HEK293T (cell line): Measurements from ENCODE around the gene MT1E.

Source experiments
- ARNT ChIP-seq: fragments of 450-650 bp; IDR thresholded peaks from 2 replicates; pipeline ENCODE4 v1.6.1; 2017; ENCODE audit warnings: mild to moderate bottlenecking
- BHLHE40 ChIP-seq: fragments of 450-650 bp; IDR thresholded peaks from 2 replicates; pipeline ENCODE4 v1.6.1; 2016; ENCODE audit warnings: mild to moderate bottlenecking, moderate library complexity, borderline replicate concordance
- FOXM1 ChIP-seq: fragments of 450-650 bp; IDR thresholded peaks from 2 replicates; pipeline ENCODE4 v1.6.1; 2017; ENCODE audit warnings: mild to moderate bottlenecking, borderline replicate concordance
- PKNOX1 ChIP-seq: fragments of 450-650 bp; IDR thresholded peaks from 2 replicates; pipeline ENCODE4 v1.6.1; 2016

GRCh38 chr16:56584276-56584675, 41.3 kb upstream of the MT1E start:
- TF ChIP-seq PKNOX1 (no peak), FOXM1 (no peak), BHLHE40 (no peak), ARNT (no peak)
